Mononuclear cell (primary cell): ENCODE results near the gene MAP10. TPM values are rescaled to one million over a fixed set of nuclear protein-coding genes. Genes with fewer than 3 reads are reported as not detected.

Experiments
- total RNA-seq: library from RNA; depleted of rRNA; stranded (reverse); fragments of >200 nt; gene quantifications from one replicate; pipeline ENCODE4 v1.2.3, GENCODE V29; 2012

The MAP10 gene
- total RNA-seq, 1 donor, result 1.0 TPM

Other genes starting within 250 kb of the MAP10 start
- gene SIPA1L2, start 175.3 kb upstream of the MAP10 start, total RNA-seq, result 2.4 TPM
- gene NTPCR, start 145.2 kb downstream of the MAP10 start, total RNA-seq, result 2.8 TPM